Heart left ventricle (tissue), 16 donors: ENCODE measurements around the gene MACROH2A1. TPM values are rescaled to one million over a fixed set of nuclear protein-coding genes. Genes with fewer than 3 reads are reported as not detected.

Experiments
- ATAC-seq, 4 donors: fragments of 200-7000 bp; cut with Tn5 transposase; one replicate each; pipeline ENCODE4 v1.9.1; 2020 to 2022; ENCODE audit warnings: moderate library complexity in 4 of 4, mild to moderate bottlenecking in 3 of 4, moderate number of reproducible peaks in 1 of 4
- DNase-seq, 5 donors: peaks; one replicate each; pipeline ENCODE4 v3.0.0-alpha.2; 2020
- H3K27ac ChIP-seq, 12 donors: fragments of 200-600 bp; sonication (generic) in 4 of 12; one replicate each; pipeline versions ENCODE4 v1.5.0 to v1.8.0; 2016 to 2022; ENCODE audit warnings: mild to moderate bottlenecking in 2 of 12
- H3K27me3 ChIP-seq, 9 donors: fragments of 200-600 bp; sonication (generic) in 2 of 9; one replicate each; pipeline versions ENCODE4 v1.5.1 to v1.8.0; 2016 to 2022; ENCODE audit warnings: mild to moderate bottlenecking in 3 of 9
- H3K36me3 ChIP-seq, 9 donors: fragments of 200-600 bp; sonication (generic) in 2 of 9; one replicate each; pipeline versions ENCODE4 v1.5.0 to v1.8.0; 2018 to 2022; ENCODE audit warnings: mild to moderate bottlenecking in 2 of 9
- H3K4me1 ChIP-seq, 12 donors: fragments of 200-600 bp; sonication (generic) in 4 of 12; one replicate each; pipeline versions ENCODE4 v1.5.0 to v1.8.0; 2016 to 2022; ENCODE audit warnings: mild to moderate bottlenecking in 3 of 12
- H3K4me3 ChIP-seq, 12 donors: fragments of 200-600 bp; sonication (generic) in 4 of 12; one replicate each; pipeline versions ENCODE4 v1.5.0 to v1.8.0; 2017 to 2022; ENCODE audit warnings: mild to moderate bottlenecking in 9 of 12, moderate library complexity in 4 of 12
- H3K9me3 ChIP-seq, 12 donors: fragments of 200-600 bp; sonication (generic) in 4 of 12; one replicate each; pipeline versions ENCODE4 v1.5.0 to v1.8.0; 2016 to 2022; ENCODE audit warnings: mild to moderate bottlenecking in 1 of 12
- CTCF ChIP-seq, 12 donors: fragments of 200-600 bp; sonication (generic) in 4 of 12; IDR thresholded peaks; one replicate each; pipeline versions ENCODE4 v1.5.0 to v1.8.0; 2018 to 2022; ENCODE audit warnings: antibody characterized with exemption in 12 of 12, mild to moderate bottlenecking in 5 of 12
- POLR2A ChIP-seq, 2 donors: fragments of 450-650 bp; IDR thresholded peaks; one replicate each; pipeline ENCODE4 v1.6.1; 2017; ENCODE audit warnings: antibody characterized with exemption in 2 of 2, mild to moderate bottlenecking in 2 of 2, moderate library complexity in 2 of 2
- WGBS, 4 donors: extraction: QIAGEN DNeasy Blood & Tissue Kit in 2 of 4; methylation state at CpG; one replicate each; pipeline versions ENCODE4 v1.1.5 to v1.1.7; 2013 to 2018; 5-methylcytosine and 5-hydroxymethylcytosine counted together
- intact Hi-C, 10 donors: fragments of 100-400 bp; cut with DNase I; formaldehyde crosslinking; loops; one replicate each; pipeline versions ENCODE4 v1.11.1 to v1.14.2; 2022
- polyA plus RNA-seq, 2 donors: library from polyadenylated mRNA; stranded (reverse); fragments of 200-250 nt; gene quantifications; one replicate each; pipeline ENCODE4 v1.2.3, GENCODE V29; 2013
- total RNA-seq, 9 donors: library from RNA; depleted of rRNA in 2 of 9; stranded (reverse); fragments of >200 nt in 2 of 9; fragmentation: NEBNext Ultra II Directional in 3 of 9; extraction: Animal tissue kit (Norgen Biotek cat#: 25700) in 3 of 9; gene quantifications; one replicate each; pipeline versions ENCODE4 v1.1.0 to v1.2.4, GENCODE V29; 2016 to 2023
- donor health status: ischemic (EF 13 %, LVEDD 7.1; RV severe dilation, severe dysfunction).
- donor health status: healthy with polysubstance abuse.
- donor health status: DM: no; HTN: yes; CAD: no.
- donor health status: DM: no; HTN: no; CAD: no.
- donor health status: ischemic (EF 25% LVEDD 6.9; RV normal size, moderate dysfunction).
- donor health status: ischemic (EF 25% LVEDD 5.7; RV mildly dilated, moderate dysfunction).
- donor health status: healthy.
- donor health status: DM: yes; HTN: yes; CAD: no.
- donor health status: ischemic (EF 35%, LVEDD 5.7; RV mildly dilated, moderate dysfunction).
- donor health status: nonischemic (EF 11% LVEDD 7.7; RV severe dilation, severe dysfunction).
- donor health status: DM: yes; HTN: yes; CAD: no.
- donor health status: PGD.
- donor health status: ischemic (EF 29% LVEDD 5.4; RV normal size, mild dysfunction).
- donor health status: nonischemic (EF 23%, LVEDD 6.1; RV moderate dilation, normal function).

The MACROH2A1 gene
- total and polyA plus RNA-seq, 11 donors: 86.5 to 170 (median 112) TPM

GRCh38 chr5:135393691-135394090 is 5.3 kb downstream of the MACROH2A1 start:
- peaks cover 0 to 15% (median 8%) of the 10 kb centered on the region in 9 donors for H3K36me3 ChIP-seq
- no peaks in the 10 kb centered on the region for H3K9me3 ChIP-seq
- intact Hi-C loops: loop anchor here in 1 of 10 donors (5.0 kb wide), 1 partner anchor 36 kb away; no protein-coding TSS in a partner anchor
- H3K4me1 ChIP-seq: peaks cover 8 to 99% (median 87%) of the 10 kb centered on the region in 12 donors
- TF ChIP-seq CTCF (IDR thresholded peaks at IDR 0.05) (no peak), POLR2A (IDR thresholded peaks at IDR 0.05) (no peak)
- H3K4me3 ChIP-seq: no peak overlapping the region
- no peaks in the 10 kb centered on the region for H3K27me3 ChIP-seq
- 83 to 93% (median 93%) methylated on average over 3 of the region's 3 CpGs for WGBS, 4 donors
- peak overlapping the region in 2 of 12 donors; percentile 4 to 96 for H3K27ac ChIP-seq
- DNase-seq: no peak
- no peak for ATAC-seq

- H3K27me3 ChIP-seq: no peaks in the 10 kb centered on the region
- TF ChIP-seq CTCF (IDR thresholded peaks at IDR 0.05) (no peak), POLR2A (IDR thresholded peaks at IDR 0.05) (no peak)
- H3K4me1 ChIP-seq: peaks cover 8 to 99% (median 89%) of the 10 kb centered on the region in 12 donors
- intact Hi-C loops: loop anchor here in 1 of 10 donors (5.0 kb wide), 1 partner anchor 36 kb away; no protein-coding TSS in a partner anchor
- DNase-seq (no peak), ATAC-seq (no peak)
- 69 to 78% (median 74%) methylated on average over 1 of the region's 1 CpG for WGBS, 4 donors
- no peaks in the 10 kb centered on the region for H3K9me3 ChIP-seq
- H3K36me3 ChIP-seq: peaks cover 0 to 20% (median 13%) of the 10 kb centered on the region in 9 donors
- H3K27ac ChIP-seq: peak overlapping the region in 2 of 12 donors; percentile 46 to 96
- no peak overlapping the region for H3K4me3 ChIP-seq
Observed at GRCh38 chr5:135393229-135393628, 5.8 kb downstream of the MACROH2A1 start.

- Histone ChIP-seq H3K27me3 (no peaks in the 10 kb centered on the region), H3K27ac (peak overlapping the region in 7 of 12 donors; percentile 9 to 96 (median 38)), H3K4me3 (no peak overlapping the region), H3K36me3 (peaks cover 0 to 28% (median 19%) of the 10 kb centered on the region in 9 donors), H3K4me1 (peaks cover 8 to 99% (median 88%) of the 10 kb centered on the region in 12 donors), H3K9me3 (no peaks in the 10 kb centered on the region)
- DNase-seq: no peak
- intact Hi-C loops: loop anchor here in 1 of 10 donors (5.0 kb wide), 1 partner anchor 35 kb away; no protein-coding TSS in a partner anchor
- ATAC-seq: peak in 3 of 4 donors; percentile 9 to 39 (median 13)
- TF ChIP-seq CTCF (IDR thresholded peaks at IDR 0.05) (no peak), POLR2A (IDR thresholded peaks at IDR 0.05) (no peak)
- 67 to 69% (median 67%) methylated on average over 2 of the region's 2 CpGs for WGBS, 4 donors
Observed at GRCh38 chr5:135392256-135392655, 6.8 kb downstream of the MACROH2A1 start.

GRCh38 chr5:135391869-135392255 is 7.2 kb downstream of the MACROH2A1 start:
- WGBS, 4 donors: 38 to 63% (median 55%) methylated on average over 1 to 2 of the region's 2 CpGs
- TF ChIP-seq POLR2A (IDR thresholded peaks at IDR 0.05) (no peak), CTCF (IDR thresholded peaks at IDR 0.05) (no peak)
- DNase-seq (peak in 2 of 5 donors; percentile 58 to 66), ATAC-seq (peak; percentile 40 to 74 (median 62))
- intact Hi-C loops: loop anchor here in 2 of 10 donors (2.0 to 5.0 kb wide), 2 partner anchors 35 to 49 kb away; no protein-coding TSS in a partner anchor
- no peaks in the 10 kb centered on the region for H3K9me3 ChIP-seq
- peak overlapping the region in 10 of 12 donors; percentile 4 to 96 (median 30) for H3K27ac ChIP-seq
- H3K4me1 ChIP-seq: peaks cover 8 to 99% (median 88%) of the 10 kb centered on the region in 12 donors
- H3K36me3 ChIP-seq: peaks cover 0 to 29% (median 20%) of the 10 kb centered on the region in 9 donors
- H3K27me3 ChIP-seq: no peaks in the 10 kb centered on the region
- no peak overlapping the region for H3K4me3 ChIP-seq
